T-helper 2 cell treated with Interferon-gamma antibody and Interleukin-4, amounts not matched to agents 5 μg/mL and 100 μg/mL, for 36 hours (primary cell): Measurements from ENCODE around the gene WNT9B.

Experiments
- DNase-seq: peaks from one replicate; pipeline ENCODE4 v3.0.0; 2021; ENCODE audit warnings: low spot score
- H3K27ac Mint-ChIP-seq: one replicate; pipeline ENCODE4 v1.8.0; 2021; ENCODE audit warnings: mild to moderate bottlenecking, mixed read lengths
- H3K27me3 Mint-ChIP-seq: one replicate; pipeline ENCODE4 v1.8.0; 2021; ENCODE audit warnings: low read depth, mixed read lengths
- H3K36me3 Mint-ChIP-seq: one replicate; pipeline ENCODE4 v1.8.0; 2021; ENCODE audit warnings: low read depth, mixed read lengths
- H3K4me1 Mint-ChIP-seq: one replicate; pipeline ENCODE4 v1.8.0; 2021; ENCODE audit warnings: low read depth, mixed read lengths
- H3K4me3 Mint-ChIP-seq: one replicate; pipeline ENCODE4 v1.8.0; 2022; ENCODE audit warnings: mild to moderate bottlenecking, moderate library complexity, mixed read lengths
- H3K9me3 Mint-ChIP-seq: one replicate; pipeline ENCODE4 v1.8.0; 2021; ENCODE audit warnings: mixed read lengths

WNT9B gene

DNA sequence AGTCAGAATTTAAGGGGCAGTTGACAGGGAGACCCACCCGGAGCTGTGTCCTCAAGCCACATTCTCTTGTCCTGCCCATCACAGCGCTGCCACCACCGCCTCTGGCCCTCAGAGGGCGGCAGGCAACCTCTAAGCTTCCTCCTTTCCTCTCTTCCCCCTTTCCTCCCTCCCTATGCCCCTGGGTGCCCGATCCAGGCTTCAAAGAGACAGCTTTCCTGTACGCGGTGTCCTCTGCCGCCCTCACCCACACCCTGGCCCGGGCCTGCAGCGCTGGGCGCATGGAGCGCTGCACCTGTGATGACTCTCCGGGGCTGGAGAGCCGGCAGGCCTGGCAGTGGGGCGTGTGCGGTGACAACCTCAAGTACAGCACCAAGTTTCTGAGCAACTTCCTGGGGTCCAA, 23.5 kb downstream of the WNT9B start:
- Mint-ChIP-seq H3K27me3 (no peaks in the 10 kb centered on the region), H3K36me3 (no peaks in the 10 kb centered on the region), H3K4me3 (no peak overlapping the region), H3K27ac (no peak overlapping the region), H3K9me3 (no peaks in the 10 kb centered on the region), H3K4me1 (no peaks in the 10 kb centered on the region)
- no peak for DNase-seq

DNA sequence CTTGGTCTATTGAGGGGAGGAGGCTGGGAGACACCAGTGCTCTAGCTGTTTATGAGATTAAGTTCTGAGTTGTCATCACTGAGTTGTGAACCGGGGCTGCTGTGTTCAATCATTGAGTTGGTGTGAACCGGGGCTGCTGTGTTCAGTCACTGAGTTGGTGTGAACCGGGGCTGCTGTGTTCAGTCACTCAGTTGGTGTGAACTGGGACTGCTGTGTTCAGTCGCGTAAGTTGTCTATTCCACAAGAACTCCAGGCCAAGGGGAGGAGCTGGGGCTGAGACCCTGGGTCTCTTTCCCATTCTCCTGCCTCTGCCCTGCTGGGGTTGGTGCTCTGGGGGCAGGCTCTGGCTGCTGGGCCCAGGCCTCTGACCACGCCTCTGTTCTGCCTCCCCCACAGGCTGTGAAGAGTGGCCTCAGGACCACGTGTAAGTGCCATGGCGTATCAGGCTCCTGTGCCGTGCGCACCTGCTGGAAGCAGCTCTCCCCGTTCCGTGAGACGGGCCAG, 24.5 kb downstream of the WNT9B start:
- no peak overlapping the region for H3K27ac Mint-ChIP-seq
- no peak overlapping the region for H3K4me3 Mint-ChIP-seq
- no peaks in the 10 kb centered on the region for H3K4me1 Mint-ChIP-seq
- no peaks in the 10 kb centered on the region for H3K27me3 Mint-ChIP-seq
- DNase-seq = no peak
- H3K36me3 Mint-ChIP-seq = no peaks in the 10 kb centered on the region
- no peaks in the 10 kb centered on the region for H3K9me3 Mint-ChIP-seq

DNA sequence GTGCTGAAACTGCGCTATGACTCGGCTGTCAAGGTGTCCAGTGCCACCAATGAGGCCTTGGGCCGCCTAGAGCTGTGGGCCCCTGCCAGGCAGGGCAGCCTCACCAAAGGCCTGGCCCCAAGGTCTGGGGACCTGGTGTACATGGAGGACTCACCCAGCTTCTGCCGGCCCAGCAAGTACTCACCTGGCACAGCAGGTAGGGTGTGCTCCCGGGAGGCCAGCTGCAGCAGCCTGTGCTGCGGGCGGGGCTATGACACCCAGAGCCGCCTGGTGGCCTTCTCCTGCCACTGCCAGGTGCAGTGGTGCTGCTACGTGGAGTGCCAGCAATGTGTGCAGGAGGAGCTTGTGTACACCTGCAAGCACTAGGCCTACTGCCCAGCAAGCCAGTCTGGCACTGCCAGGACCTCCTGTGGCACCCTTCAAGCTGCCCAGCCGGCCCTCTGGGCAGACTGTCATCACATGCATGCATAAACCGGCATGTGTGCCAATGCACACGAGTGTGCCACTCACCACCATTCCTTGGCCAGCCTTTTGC, 25.0 kb downstream of the WNT9B start:
- H3K27me3 Mint-ChIP-seq = no peaks in the 10 kb centered on the region

DNA sequence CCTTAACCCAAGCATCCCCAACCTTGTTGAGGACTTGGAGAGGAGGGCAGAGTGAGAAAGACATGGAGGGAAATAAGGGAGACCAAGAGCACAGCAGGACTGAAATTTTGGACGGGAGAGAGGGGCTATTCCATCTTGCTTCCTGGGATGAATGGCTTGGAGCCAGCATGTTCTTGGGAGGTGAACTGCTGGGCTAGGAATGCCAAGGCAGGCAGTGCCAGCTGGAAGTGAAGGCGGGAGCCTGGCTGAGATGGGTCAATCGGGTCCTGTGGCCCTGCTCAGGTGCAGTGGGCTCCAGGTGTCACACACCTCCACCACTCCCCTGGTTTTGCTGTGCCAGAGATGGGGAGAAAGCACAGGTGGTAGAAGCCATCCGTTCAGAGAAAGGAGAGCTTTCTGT, 25.5 kb downstream of the WNT9B start:
- no peak overlapping the region for H3K4me3 Mint-ChIP-seq
- no peaks in the 10 kb centered on the region for H3K4me1 Mint-ChIP-seq
- no peaks in the 10 kb centered on the region for H3K27me3 Mint-ChIP-seq
- no peaks in the 10 kb centered on the region for H3K9me3 Mint-ChIP-seq
- no peaks in the 10 kb centered on the region for H3K36me3 Mint-ChIP-seq
- no peak for DNase-seq
- no peak overlapping the region for H3K27ac Mint-ChIP-seq

More for the DNA sequence above, 25.0 kb downstream of the WNT9B start:
- Mint-ChIP-seq H3K9me3 (no peaks in the 10 kb centered on the region), H3K4me1 (no peaks in the 10 kb centered on the region), H3K36me3 (no peaks in the 10 kb centered on the region), H3K27ac (no peak overlapping the region), H3K4me3 (no peak overlapping the region)
- DNase-seq = no peak

DNA sequence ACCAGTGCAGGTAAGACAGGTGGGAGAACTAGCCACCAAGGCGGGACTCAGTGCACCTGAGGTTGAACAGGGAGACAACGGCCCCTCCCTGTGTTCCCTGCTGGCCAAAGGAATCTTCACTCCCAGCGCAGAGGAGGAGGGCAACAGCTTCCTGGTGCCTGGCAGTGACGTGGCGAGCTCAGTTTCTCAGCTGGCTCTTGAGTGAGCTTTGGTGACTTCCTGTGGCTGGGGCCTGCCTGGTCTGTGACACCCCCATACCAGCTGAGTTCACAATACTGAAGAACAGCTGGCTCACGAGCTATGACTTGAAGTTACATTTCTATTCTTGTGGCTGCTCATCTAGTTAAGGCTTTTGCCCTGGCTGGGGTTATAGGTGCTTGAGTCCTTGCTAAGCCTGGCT, 26.1 kb downstream of the WNT9B start:
- Mint-ChIP-seq H3K4me1 (no peaks in the 10 kb centered on the region), H3K27ac (no peak overlapping the region), H3K9me3 (no peaks in the 10 kb centered on the region), H3K27me3 (no peaks in the 10 kb centered on the region), H3K36me3 (no peaks in the 10 kb centered on the region), H3K4me3 (no peak overlapping the region)
- DNase-seq = no peak

DNA sequence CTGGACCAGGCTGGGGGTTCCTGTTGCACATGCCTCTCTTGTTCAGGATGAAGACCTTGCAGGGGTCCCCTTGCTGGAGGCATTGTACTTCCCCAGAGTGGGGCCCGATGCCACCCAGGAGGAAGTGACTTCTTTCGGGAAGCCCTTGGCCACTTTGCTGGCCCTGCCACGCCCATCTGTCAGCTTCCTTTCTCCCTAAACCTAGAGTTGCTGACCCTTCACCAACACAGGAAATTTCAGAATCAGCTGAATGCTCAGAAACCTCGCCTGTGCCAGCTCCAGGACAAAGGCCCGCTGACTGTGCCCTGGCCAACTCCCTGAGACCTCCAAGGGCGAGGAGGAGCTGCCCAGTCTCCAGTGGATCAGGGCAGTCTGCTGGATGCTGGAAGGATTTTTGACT, 26.7 kb downstream of the WNT9B start:
- DNase-seq = no peak
- H3K27me3 Mint-ChIP-seq = no peaks in the 10 kb centered on the region
- no peaks in the 10 kb centered on the region for H3K36me3 Mint-ChIP-seq
- H3K27ac Mint-ChIP-seq = no peak overlapping the region
- H3K4me1 Mint-ChIP-seq = no peaks in the 10 kb centered on the region
- no peak overlapping the region for H3K4me3 Mint-ChIP-seq
- no peaks in the 10 kb centered on the region for H3K9me3 Mint-ChIP-seq

DNA sequence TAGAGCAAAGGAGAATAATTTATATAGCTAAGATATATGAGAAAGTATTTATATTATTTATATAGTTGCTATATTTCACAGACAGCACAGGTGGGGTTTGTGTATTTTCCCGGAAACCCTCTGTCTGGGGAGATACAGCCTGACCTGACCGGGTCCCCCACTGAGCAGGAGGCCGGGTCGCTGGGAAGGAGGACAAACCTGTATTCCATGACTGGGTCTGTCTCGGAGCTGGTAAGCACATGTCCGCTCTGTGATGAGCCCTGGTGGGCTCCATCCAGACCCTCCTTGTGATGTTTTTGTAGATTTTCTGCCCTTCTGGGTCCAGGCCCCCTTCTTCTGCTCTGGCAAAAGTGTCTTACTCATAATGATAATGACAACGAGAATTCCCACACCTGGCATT, 27.7 kb downstream of the WNT9B start:
- Mint-ChIP-seq H3K36me3 (no peaks in the 10 kb centered on the region), H3K27me3 (no peaks in the 10 kb centered on the region), H3K4me3 (no peak overlapping the region), H3K27ac (no peak overlapping the region), H3K4me1 (no peaks in the 10 kb centered on the region), H3K9me3 (no peaks in the 10 kb centered on the region)
- no peak for DNase-seq

DNA sequence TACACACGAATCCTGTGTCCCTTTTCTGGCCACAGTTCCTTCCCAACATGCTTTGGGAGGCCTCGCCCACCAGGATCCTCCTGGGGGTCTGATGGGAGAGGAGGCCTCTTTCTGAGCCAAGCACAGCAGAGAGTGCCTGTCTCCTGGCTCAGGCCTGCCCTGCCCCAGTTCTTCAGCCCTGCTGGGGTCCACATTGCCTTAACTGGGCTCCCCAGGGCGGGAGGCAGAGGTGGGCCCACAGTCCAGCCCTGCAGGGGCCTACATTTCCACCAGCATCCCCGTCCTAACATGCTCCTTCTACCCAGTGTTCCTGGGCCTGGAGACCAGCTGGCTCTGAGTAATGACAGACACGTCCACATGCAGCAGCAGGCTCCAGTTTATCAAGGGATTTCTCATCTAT, 29.6 kb downstream of the WNT9B start:
- Mint-ChIP-seq H3K27ac (no peak overlapping the region), H3K4me1 (no peaks in the 10 kb centered on the region), H3K9me3 (no peaks in the 10 kb centered on the region), H3K4me3 (no peak overlapping the region), H3K36me3 (no peaks in the 10 kb centered on the region), H3K27me3 (no peaks in the 10 kb centered on the region)
- DNase-seq = no peak

DNA sequence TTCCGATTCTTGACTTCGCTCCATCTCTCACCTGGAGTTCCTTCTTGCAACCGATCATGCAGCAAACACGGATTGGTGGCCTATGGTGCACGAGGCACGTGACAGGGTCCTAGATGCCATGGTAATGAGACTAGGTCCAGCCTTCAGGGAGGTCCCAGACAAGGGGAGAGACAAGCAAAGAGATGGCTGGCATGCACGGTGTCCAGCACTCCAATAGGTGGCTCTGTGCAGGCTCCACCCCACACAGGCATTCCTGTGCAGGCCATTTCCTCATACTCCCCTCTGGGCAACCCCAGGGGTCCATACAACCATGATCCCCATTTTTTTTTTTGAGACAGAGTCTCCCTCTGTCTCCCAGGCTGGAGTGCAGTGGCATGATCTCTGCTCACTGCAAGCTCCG, 31.3 kb downstream of the WNT9B start:
- Mint-ChIP-seq H3K27me3 (no peaks in the 10 kb centered on the region), H3K4me3 (no peak overlapping the region), H3K4me1 (no peaks in the 10 kb centered on the region), H3K27ac (no peak overlapping the region), H3K36me3 (no peaks in the 10 kb centered on the region), H3K9me3 (no peaks in the 10 kb centered on the region)
- DNase-seq = no peak

DNA sequence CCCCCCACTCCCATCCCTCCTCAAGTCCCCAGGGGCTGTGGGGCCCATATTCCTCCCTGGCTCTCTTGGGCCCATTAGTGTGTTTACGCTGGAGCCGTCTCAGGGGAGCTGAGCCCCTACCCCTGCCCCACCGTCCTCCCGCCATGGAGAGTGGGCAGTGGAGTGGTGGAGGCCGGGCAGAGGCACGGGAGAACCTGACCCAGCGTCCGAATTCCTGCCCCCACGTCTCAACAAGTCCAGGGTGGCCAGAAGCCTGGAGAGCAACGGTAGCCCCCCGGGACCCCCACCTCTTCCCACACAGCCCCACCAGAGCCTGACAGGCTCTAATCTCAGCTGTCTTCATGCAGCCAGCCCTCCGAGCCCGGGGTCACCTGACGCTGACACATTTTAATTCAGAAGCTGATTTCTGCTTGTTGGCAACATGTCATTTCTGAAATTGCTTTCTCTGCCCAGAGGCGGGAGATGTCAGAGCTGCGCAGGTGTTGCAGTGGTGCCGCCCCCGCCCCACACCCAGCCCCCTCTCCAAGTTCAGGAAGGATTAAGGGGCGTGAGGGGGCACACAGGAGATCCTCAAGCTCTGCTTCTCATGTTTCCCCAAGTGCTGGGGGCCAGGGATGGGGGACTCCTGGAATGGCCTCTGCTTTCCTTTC, 32.6 kb downstream of the WNT9B start:
- no peaks in the 10 kb centered on the region for H3K36me3 Mint-ChIP-seq
- DNase-seq = no peak

DNA sequence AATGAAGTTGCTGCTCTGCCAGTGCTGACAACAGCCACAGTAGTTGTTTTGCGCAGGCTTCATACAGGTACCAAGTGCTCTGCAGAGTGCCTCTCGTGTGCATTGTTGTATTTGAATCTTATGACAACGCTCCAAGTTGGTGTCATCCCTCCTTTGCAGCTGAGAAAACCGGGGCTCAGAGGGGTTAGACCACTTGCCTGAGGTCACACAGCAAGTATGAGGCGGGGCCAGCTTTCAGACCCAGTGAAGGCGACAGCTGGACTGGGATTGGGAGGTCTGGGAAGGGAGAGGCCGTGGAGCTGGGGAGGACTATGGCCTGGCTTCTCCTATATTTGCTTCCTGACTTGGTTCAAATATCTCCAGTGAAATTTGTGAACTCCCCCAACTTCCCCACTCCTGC, 33.2 kb downstream of the WNT9B start:
- no peaks in the 10 kb centered on the region for H3K4me1 Mint-ChIP-seq

More for the DNA sequence above, 32.6 kb downstream of the WNT9B start:
- Mint-ChIP-seq H3K9me3 (no peaks in the 10 kb centered on the region), H3K27ac (no peak overlapping the region), H3K4me1 (no peaks in the 10 kb centered on the region), H3K27me3 (peaks cover 4% of the 10 kb centered on the region), H3K4me3 (no peak overlapping the region)

DNA sequence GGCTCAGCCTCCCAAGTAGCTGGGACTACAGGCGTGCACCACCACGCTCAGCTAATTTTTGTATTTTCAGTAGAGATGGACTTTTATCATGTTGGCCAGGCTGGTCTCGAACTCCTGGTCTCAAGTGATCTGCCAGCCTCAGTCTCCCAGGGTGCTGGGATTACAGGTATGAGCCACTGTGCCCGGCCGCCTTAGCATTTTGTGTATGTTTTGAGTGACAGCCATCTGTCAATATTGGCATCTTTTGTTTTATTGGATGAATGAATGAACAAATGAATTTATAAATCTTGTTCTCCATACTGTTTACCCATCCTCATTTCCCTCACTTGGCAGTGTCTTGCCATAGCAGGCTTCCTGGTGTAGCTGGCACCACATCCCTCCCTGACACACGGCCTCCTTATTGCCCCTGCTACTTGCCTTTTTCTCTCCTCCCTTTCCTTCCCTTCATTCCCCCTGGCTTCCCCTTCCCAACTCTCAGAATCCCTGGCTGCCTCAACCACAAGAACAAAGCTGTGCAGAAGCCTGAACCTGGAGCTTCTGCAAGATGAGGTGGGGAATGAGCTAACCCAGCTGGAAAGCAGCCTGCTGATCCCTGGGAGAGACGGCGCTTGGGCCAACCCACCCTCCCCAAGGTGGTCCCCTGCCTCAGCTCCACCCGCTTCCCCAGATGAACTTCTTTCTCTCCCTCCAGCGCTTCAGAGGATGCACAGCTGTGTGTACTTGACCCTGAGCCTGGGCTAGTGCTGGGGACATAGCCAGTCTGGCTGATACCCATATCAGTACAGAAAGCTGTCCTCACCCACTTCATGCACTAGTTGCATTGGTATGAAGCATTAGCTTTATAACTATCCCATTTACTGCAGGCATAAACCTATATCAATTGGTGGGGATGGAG, 34.3 kb downstream of the WNT9B start:
- Mint-ChIP-seq H3K36me3 (no peaks in the 10 kb centered on the region), H3K27me3 (peaks cover 7% of the 10 kb centered on the region), H3K27ac (no peak overlapping the region), H3K4me1 (no peaks in the 10 kb centered on the region), H3K4me3 (no peak overlapping the region), H3K9me3 (no peaks in the 10 kb centered on the region)
- no peak for DNase-seq

More for the DNA sequence above, 33.2 kb downstream of the WNT9B start:
- no peaks in the 10 kb centered on the region for H3K9me3 Mint-ChIP-seq
- H3K4me3 Mint-ChIP-seq = no peak overlapping the region
- H3K27ac Mint-ChIP-seq = no peak overlapping the region
- DNase-seq = no peak
- H3K36me3 Mint-ChIP-seq = no peaks in the 10 kb centered on the region
- peaks cover 7% of the 10 kb centered on the region for H3K27me3 Mint-ChIP-seq

DNA sequence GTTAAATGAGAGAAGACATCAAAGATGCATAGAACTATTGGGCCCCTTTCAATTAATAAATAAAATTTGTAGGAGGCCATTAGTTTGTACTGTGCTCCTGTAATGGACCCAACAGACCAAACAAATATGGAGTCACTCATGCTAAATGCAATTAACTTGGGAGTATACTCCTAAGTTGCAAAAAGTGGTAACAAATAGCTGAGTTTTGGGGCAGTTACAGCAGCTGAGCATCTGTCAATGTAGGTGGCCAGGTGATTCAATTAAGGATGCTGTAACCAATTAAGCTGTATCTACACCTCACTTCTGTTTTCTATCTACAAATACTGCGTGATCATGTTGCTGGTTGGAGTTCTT, 34.9 kb downstream of the WNT9B start:
- Mint-ChIP-seq H3K36me3 (no peaks in the 10 kb centered on the region), H3K9me3 (no peaks in the 10 kb centered on the region), H3K4me1 (no peaks in the 10 kb centered on the region), H3K27ac (no peak overlapping the region), H3K4me3 (no peak overlapping the region), H3K27me3 (peaks cover 7% of the 10 kb centered on the region)
- DNase-seq = no peak

DNA sequence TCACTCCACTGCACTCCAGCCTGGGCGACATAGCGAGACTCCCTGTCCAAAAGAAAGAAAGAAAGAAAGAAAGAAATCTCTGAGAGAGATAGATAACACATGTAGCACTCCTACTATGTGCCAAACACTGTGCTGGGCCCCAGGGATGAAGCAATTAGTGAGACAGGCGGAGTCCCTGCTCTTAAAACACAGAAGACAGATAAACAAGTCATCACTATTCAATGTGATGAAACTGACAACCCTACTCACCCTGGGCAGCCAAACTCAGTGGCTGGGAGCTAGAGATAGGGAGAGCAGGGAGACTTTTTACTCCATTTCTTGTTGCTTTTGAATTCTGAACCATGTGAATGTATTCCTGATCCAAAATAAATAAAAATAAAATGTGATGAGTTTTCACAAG, 36.3 kb downstream of the WNT9B start:
- DNase-seq = no peak
- H3K9me3 Mint-ChIP-seq = no peaks in the 10 kb centered on the region
- no peak overlapping the region for H3K4me3 Mint-ChIP-seq
- no peak overlapping the region for H3K27ac Mint-ChIP-seq
- no peaks in the 10 kb centered on the region for H3K36me3 Mint-ChIP-seq
- H3K4me1 Mint-ChIP-seq = no peaks in the 10 kb centered on the region
- peaks cover 13% of the 10 kb centered on the region for H3K27me3 Mint-ChIP-seq
